RCC 7860 (cell line): ENCODE measurements around the gene ZSCAN32.

Experiments
- DNase-seq: peaks from one replicate; pipeline ENCODE4 v3.0.0-alpha.2; 2015; ENCODE audit warnings: low spot score
- FAIRE-seq: peaks from 2 replicates; lab custom pipeline; 2012; peaks lifted over from hg19 to GRCh38; lab: Jason Lieb, UNC

ZSCAN32 gene

GRCh38 chr16:3358871-3359270 is 41.9 kb downstream of the ZSCAN32 start:
- FAIRE-seq (no peak), DNase-seq (no peak)

GRCh38 chr16:3356118-3356517 is 44.7 kb downstream of the ZSCAN32 start:
- FAIRE-seq: no peak
- no peak for DNase-seq

- DNase-seq: no peak
- no peak for FAIRE-seq
Observed at GRCh38 chr16:3355589-3355988, 45.2 kb downstream of the ZSCAN32 start, which contains the start of gene OR2C1. OR2C1 (plus strand) TSS chr16:3355889; CDS start chr16:3355941, 52 bp downstream.

- no peak for FAIRE-seq
- no peak for DNase-seq
Observed at GRCh38 chr16:3349175-3349574, 51.6 kb downstream of the ZSCAN32 start.

GRCh38 chr16:3348547-3349167 is 52.1 kb downstream of the ZSCAN32 start:
- FAIRE-seq (no peak), DNase-seq (no peak)

- no peak for FAIRE-seq
- no peak for DNase-seq
Observed at GRCh38 chr16:3347586-3347985, 53.2 kb downstream of the ZSCAN32 start.

- no peak for DNase-seq
- FAIRE-seq: no peak
Observed at GRCh38 chr16:3346041-3346440, 54.8 kb downstream of the ZSCAN32 start.
